ENCODE data around the gene NUP210.

Gene NUP210

GRCh38 chr3:13283877-13284264 is 136.3 kb downstream of the NUP210 start:
- no peak for DNase-seq

- DNase-seq: no peak
Observed at GRCh38 chr3:13282986-13283876, 136.9 kb downstream of the NUP210 start.

- DNase-seq: no peak
Observed at GRCh38 chr3:13282358-13282985, 137.7 kb downstream of the NUP210 start.

GRCh38 chr3:13281507-13282357 is 138.4 kb downstream of the NUP210 start:
- no peak for DNase-seq

GRCh38 chr3:13280811-13281506 is 139.2 kb downstream of the NUP210 start:
- DNase-seq: no peak

GRCh38 chr3:13280122-13280790 is 139.9 kb downstream of the NUP210 start:
- no peak for DNase-seq

- no peak for DNase-seq
Observed at GRCh38 chr3:13279532-13279910, 140.6 kb downstream of the NUP210 start.

GRCh38 chr3:13278783-13279531 is 141.2 kb downstream of the NUP210 start:
- no peak for DNase-seq

GRCh38 chr3:13277860-13278531 is 142.1 kb downstream of the NUP210 start:
- DNase-seq: no peak

- peak; percentile 29 for DNase-seq
Observed at GRCh38 chr3:13277196-13277813, 142.8 kb downstream of the NUP210 start.

- DNase-seq: no peak
Observed at GRCh38 chr3:13276438-13277195, 143.5 kb downstream of the NUP210 start.

GRCh38 chr3:13275376-13276005 is 144.6 kb downstream of the NUP210 start:
- DNase-seq: no peak

- DNase-seq: no peak
Observed at GRCh38 chr3:13274551-13275332, 145.4 kb downstream of the NUP210 start.

- no peak for DNase-seq
Observed at GRCh38 chr3:13274125-13274524, 146.0 kb downstream of the NUP210 start.

GRCh38 chr3:13273604-13274105 is 146.5 kb downstream of the NUP210 start:
- DNase-seq: no peak

- DNase-seq: no peak
Observed at GRCh38 chr3:13272831-13273603, 147.1 kb downstream of the NUP210 start.

GRCh38 chr3:13269711-13270378 is 150.3 kb downstream of the NUP210 start:
- DNase-seq: no peak
